NB4 (cell line): ENCODE results near the gene LIF.

Source experiments
- CTCF ChIP-seq: IDR thresholded peaks from one replicate; pipeline ENCODE4 v1.5.1; 2012; ENCODE audit warnings: low read depth, low read length
- MAX ChIP-seq: IDR thresholded peaks from 2 replicates; pipeline ENCODE4 v1.6.1; 2011; ENCODE audit warnings: low read depth, low read length
- MYC ChIP-seq: IDR thresholded peaks from 2 replicates; pipeline ENCODE4 v1.6.1; 2011; ENCODE audit warnings: low read depth, low read length
- POLR2A ChIP-seq: IDR thresholded peaks from 2 replicates; pipeline ENCODE4 v1.6.1; 2011; ENCODE audit warnings: mild to moderate bottlenecking; ENCODE audit not compliant: insufficient read length; ENCODE audit errors: extremely low read depth

- no peak for TF ChIP-seq CTCF
- no peak for TF ChIP-seq MYC
- no peak for TF ChIP-seq POLR2A
- no peak for TF ChIP-seq MAX
These were observed 36.9 kb downstream of the LIF start for GRCh38 chr22:30209642-30210041.
